B cell (primary cell): ENCODE data around the gene HTR1A.

Source experiments
- EZH2 ChIP-seq: IDR thresholded peaks from 2 replicates; pipeline ENCODE4 v1.6.1; 2012; ENCODE audit warnings: borderline replicate concordance, low read depth, mild to moderate bottlenecking, moderate library complexity, low read length; ENCODE audit not compliant: insufficient read depth, poor library complexity, severe bottlenecking
- TF ChIP-seq, protein P1 (sequence below): fragments of 200-600 bp; IDR thresholded peaks from one replicate; pipeline ENCODE4 v1.8.0; 2022; ENCODE audit warnings: antibody characterized with exemption, mild to moderate bottlenecking

DNA sequence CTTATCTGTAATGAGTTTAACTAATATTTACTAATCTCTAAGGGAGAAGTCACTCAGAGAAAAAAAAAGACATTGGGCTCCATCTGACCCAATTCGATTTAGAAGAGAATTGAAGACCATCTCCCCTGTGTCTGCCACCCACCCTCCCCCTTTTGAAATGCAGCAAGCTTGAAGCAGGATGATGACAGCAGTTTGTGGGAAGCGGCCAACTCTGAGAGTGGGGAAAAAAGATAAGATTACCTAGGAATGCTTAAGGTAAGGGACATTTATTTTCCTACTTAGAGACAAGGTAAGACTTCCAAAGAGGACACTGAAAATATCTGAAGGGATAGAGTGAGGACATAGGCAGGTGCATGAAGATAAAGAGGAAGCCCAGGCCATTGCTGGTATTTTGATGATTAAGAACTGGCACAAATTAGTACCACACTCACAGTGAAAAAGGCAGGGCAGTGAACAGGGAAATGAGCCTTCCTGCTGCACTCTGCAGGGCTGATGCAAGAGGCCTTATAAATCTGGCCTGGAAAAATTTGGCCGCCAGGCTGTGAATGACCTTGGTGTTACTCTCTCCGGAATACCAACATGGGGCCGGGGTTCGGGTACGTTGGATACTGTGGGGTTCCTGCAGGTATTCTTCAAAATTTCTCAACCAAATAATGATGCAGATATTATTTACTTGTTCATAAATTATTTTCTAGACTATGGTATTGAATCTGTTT, 42.3 kb downstream of the HTR1A start:
- TF ChIP-seq EZH2: no peak
- TF ChIP-seq, protein P1, sequence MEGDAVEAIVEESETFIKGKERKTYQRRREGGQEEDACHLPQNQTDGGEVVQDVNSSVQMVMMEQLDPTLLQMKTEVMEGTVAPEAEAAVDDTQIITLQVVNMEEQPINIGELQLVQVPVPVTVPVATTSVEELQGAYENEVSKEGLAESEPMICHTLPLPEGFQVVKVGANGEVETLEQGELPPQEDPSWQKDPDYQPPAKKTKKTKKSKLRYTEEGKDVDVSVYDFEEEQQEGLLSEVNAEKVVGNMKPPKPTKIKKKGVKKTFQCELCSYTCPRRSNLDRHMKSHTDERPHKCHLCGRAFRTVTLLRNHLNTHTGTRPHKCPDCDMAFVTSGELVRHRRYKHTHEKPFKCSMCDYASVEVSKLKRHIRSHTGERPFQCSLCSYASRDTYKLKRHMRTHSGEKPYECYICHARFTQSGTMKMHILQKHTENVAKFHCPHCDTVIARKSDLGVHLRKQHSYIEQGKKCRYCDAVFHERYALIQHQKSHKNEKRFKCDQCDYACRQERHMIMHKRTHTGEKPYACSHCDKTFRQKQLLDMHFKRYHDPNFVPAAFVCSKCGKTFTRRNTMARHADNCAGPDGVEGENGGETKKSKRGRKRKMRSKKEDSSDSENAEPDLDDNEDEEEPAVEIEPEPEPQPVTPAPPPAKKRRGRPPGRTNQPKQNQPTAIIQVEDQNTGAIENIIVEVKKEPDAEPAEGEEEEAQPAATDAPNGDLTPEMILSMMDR: no peak
